Activated CD4-positive, alpha-beta memory T cell treated with anti-CD3 and anti-CD28 coated beads, Interleukin-2, amount 10 ng/mL, durations not matched to agents 7 days and 5 days (primary cell): Measurements from ENCODE around the gene PDE1A. TPM values are rescaled to one million over a fixed set of nuclear protein-coding genes. Genes with fewer than 3 reads are reported as not detected.

Experiments
- CTCF ChIA-PET: fragments of 350-600 bp; sonication (Branson Sonifier 250); formaldehyde crosslinking; loops from one replicate; lab custom pipeline; 2021; ENCODE audit warnings: antibody characterized with exemption, inconsistent platforms; lab: Charles Lee
- POLR2A ChIA-PET: fragments of 350-600 bp; sonication (Branson Sonifier 250); formaldehyde crosslinking; loops from one replicate; lab custom pipeline; 2021; ENCODE audit warnings: antibody characterized with exemption; lab: Charles Lee
- DNase-seq: peaks from one replicate; pipeline ENCODE4 v3.0.0-alpha.2; 2020
- H3K27ac Mint-ChIP-seq: one replicate; pipeline ENCODE4 v1.8.0; 2021; ENCODE audit warnings: mild to moderate bottlenecking, mixed read lengths
- H3K27me3 Mint-ChIP-seq: one replicate; pipeline ENCODE4 v1.8.0; 2021; ENCODE audit warnings: mixed read lengths
- H3K36me3 Mint-ChIP-seq: one replicate; pipeline ENCODE4 v1.8.0; 2021; ENCODE audit warnings: low read depth, mixed read lengths
- H3K4me1 Mint-ChIP-seq: one replicate; pipeline ENCODE4 v1.8.0; 2021; ENCODE audit warnings: mixed read lengths
- H3K4me3 Mint-ChIP-seq: one replicate; pipeline ENCODE4 v1.8.0; 2021; ENCODE audit warnings: mild to moderate bottlenecking, mixed read lengths
- H3K9me3 Mint-ChIP-seq: one replicate; pipeline ENCODE4 v1.8.0; 2021; ENCODE audit warnings: mixed read lengths
- total RNA-seq, 2 experiments: library from RNA; stranded (reverse); gene quantifications; one replicate each; pipeline ENCODE4 v1.2.3, GENCODE V29; 2021

The PDE1A gene
- total RNA-seq, 2 experiments from 2014 or later: not detected

- H3K4me1 Mint-ChIP-seq: no peaks in the 10 kb centered on the region
- POLR2A ChIA-PET: no interaction called here
- H3K9me3 Mint-ChIP-seq: peaks cover 2% of the 10 kb centered on the region
- CTCF ChIA-PET: no interaction called here
- no peak overlapping the region for H3K4me3 Mint-ChIP-seq
- no peak overlapping the region for H3K27ac Mint-ChIP-seq
- H3K27me3 Mint-ChIP-seq: no peaks in the 10 kb centered on the region
- DNase-seq: no peak
- H3K36me3 Mint-ChIP-seq: no peaks in the 10 kb centered on the region
Measured at GRCh38 chr2:182432051-182432450, 5.2 kb upstream of the PDE1A start.

GRCh38 chr2:182428476-182428875 is 1.6 kb upstream of the PDE1A start:
- Mint-ChIP-seq H3K9me3 (peaks cover 2% of the 10 kb centered on the region), H3K36me3 (no peaks in the 10 kb centered on the region), H3K4me3 (no peak overlapping the region), H3K27ac (no peak overlapping the region), H3K27me3 (no peaks in the 10 kb centered on the region), H3K4me1 (no peaks in the 10 kb centered on the region)
- ChIA-PET POLR2A (no interaction called here), CTCF (no interaction called here)
- no peak for DNase-seq

GRCh38 chr2:182426082-182426917 is 536 bp downstream of the PDE1A start:
- Mint-ChIP-seq H3K27me3 (no peaks in the 10 kb centered on the region), H3K9me3 (peaks cover 2% of the 10 kb centered on the region), H3K4me1 (no peaks in the 10 kb centered on the region), H3K36me3 (no peaks in the 10 kb centered on the region), H3K4me3 (no peak overlapping the region), H3K27ac (no peak overlapping the region)
- ChIA-PET CTCF (no interaction called here), POLR2A (no interaction called here)
- DNase-seq: no peak

- H3K4me3 Mint-ChIP-seq: no peak overlapping the region
- no peaks in the 10 kb centered on the region for H3K36me3 Mint-ChIP-seq
- DNase-seq: no peak
- CTCF ChIA-PET: no interaction called here
- H3K4me1 Mint-ChIP-seq: no peaks in the 10 kb centered on the region
- POLR2A ChIA-PET: interaction anchor here (0.6 kb wide), 1 partner anchor 50 kb away, joined by 3 read pairs; no protein-coding TSS in a partner anchor
- no peaks in the 10 kb centered on the region for H3K27me3 Mint-ChIP-seq
- H3K9me3 Mint-ChIP-seq: no peaks in the 10 kb centered on the region
- no peak overlapping the region for H3K27ac Mint-ChIP-seq
Measured at GRCh38 chr2:182422864-182423263, 4.0 kb downstream of the PDE1A start.

- ChIA-PET CTCF (no interaction called here), POLR2A (no interaction called here)
- no peaks in the 10 kb centered on the region for H3K4me1 Mint-ChIP-seq
Measured at GRCh38 chr2:182420669-182421068, 6.2 kb downstream of the PDE1A start.

GRCh38 chr2:182416861-182417260 is 10.0 kb downstream of the PDE1A start:
- Mint-ChIP-seq H3K9me3 (no peaks in the 10 kb centered on the region), H3K27me3 (no peaks in the 10 kb centered on the region), H3K4me1 (no peaks in the 10 kb centered on the region), H3K27ac (no peak overlapping the region), H3K36me3 (no peaks in the 10 kb centered on the region), H3K4me3 (no peak overlapping the region)
- DNase-seq: no peak
- CTCF ChIA-PET: no interaction called here
- POLR2A ChIA-PET: no interaction called here

More at GRCh38 chr2:182420669-182421068, 6.2 kb downstream of the PDE1A start:
- no peak overlapping the region for H3K27ac Mint-ChIP-seq
- H3K27me3 Mint-ChIP-seq: no peaks in the 10 kb centered on the region
- no peaks in the 10 kb centered on the region for H3K36me3 Mint-ChIP-seq
- no peak for DNase-seq
- H3K4me3 Mint-ChIP-seq: no peak overlapping the region
- no peaks in the 10 kb centered on the region for H3K9me3 Mint-ChIP-seq

- POLR2A ChIA-PET: no interaction called here
- H3K27me3 Mint-ChIP-seq: no peaks in the 10 kb centered on the region
Measured at GRCh38 chr2:182416191-182416590, 10.6 kb downstream of the PDE1A start.

GRCh38 chr2:182415771-182416170 is 11.1 kb downstream of the PDE1A start:
- H3K9me3 Mint-ChIP-seq: no peaks in the 10 kb centered on the region
- DNase-seq: no peak
- no peaks in the 10 kb centered on the region for H3K36me3 Mint-ChIP-seq
- no peaks in the 10 kb centered on the region for H3K27me3 Mint-ChIP-seq
- H3K27ac Mint-ChIP-seq: no peak overlapping the region
- no peaks in the 10 kb centered on the region for H3K4me1 Mint-ChIP-seq
- ChIA-PET POLR2A (no interaction called here), CTCF (no interaction called here)
- no peak overlapping the region for H3K4me3 Mint-ChIP-seq

More at GRCh38 chr2:182416191-182416590, 10.6 kb downstream of the PDE1A start:
- Mint-ChIP-seq H3K4me3 (no peak overlapping the region), H3K27ac (no peak overlapping the region), H3K4me1 (no peaks in the 10 kb centered on the region), H3K36me3 (no peaks in the 10 kb centered on the region), H3K9me3 (no peaks in the 10 kb centered on the region)
- CTCF ChIA-PET: no interaction called here
- DNase-seq: no peak

GRCh38 chr2:182412858-182413257 is 14.0 kb downstream of the PDE1A start:
- no peaks in the 10 kb centered on the region for H3K4me1 Mint-ChIP-seq
- no peak overlapping the region for H3K4me3 Mint-ChIP-seq
- H3K27me3 Mint-ChIP-seq: no peaks in the 10 kb centered on the region
- no peaks in the 10 kb centered on the region for H3K9me3 Mint-ChIP-seq
- CTCF ChIA-PET: no interaction called here
- POLR2A ChIA-PET: no interaction called here
- H3K36me3 Mint-ChIP-seq: no peaks in the 10 kb centered on the region
- no peak overlapping the region for H3K27ac Mint-ChIP-seq
- DNase-seq: no peak

- Mint-ChIP-seq H3K9me3 (no peaks in the 10 kb centered on the region), H3K27me3 (no peaks in the 10 kb centered on the region), H3K4me3 (no peak overlapping the region), H3K27ac (no peak overlapping the region), H3K4me1 (no peaks in the 10 kb centered on the region), H3K36me3 (no peaks in the 10 kb centered on the region)
- DNase-seq: no peak
- ChIA-PET CTCF (no interaction called here), POLR2A (no interaction called here)
Measured at GRCh38 chr2:182410120-182410519, 16.7 kb downstream of the PDE1A start.

- Mint-ChIP-seq H3K36me3 (no peaks in the 10 kb centered on the region), H3K27me3 (no peaks in the 10 kb centered on the region), H3K4me1 (no peaks in the 10 kb centered on the region), H3K4me3 (no peak overlapping the region), H3K9me3 (no peaks in the 10 kb centered on the region), H3K27ac (no peak overlapping the region)
- DNase-seq: no peak
- ChIA-PET POLR2A (no interaction called here), CTCF (no interaction called here)
Measured at GRCh38 chr2:182406221-182406620, 20.6 kb downstream of the PDE1A start.

- DNase-seq: no peak
- ChIA-PET CTCF (no interaction called here), POLR2A (no interaction called here)
- Mint-ChIP-seq H3K9me3 (no peaks in the 10 kb centered on the region), H3K27me3 (no peaks in the 10 kb centered on the region), H3K4me1 (no peaks in the 10 kb centered on the region), H3K4me3 (no peak overlapping the region), H3K36me3 (no peaks in the 10 kb centered on the region), H3K27ac (no peak overlapping the region)
Measured at GRCh38 chr2:182404975-182405561, 21.8 kb downstream of the PDE1A start.

GRCh38 chr2:182404092-182404491 is 22.7 kb downstream of the PDE1A start:
- H3K36me3 Mint-ChIP-seq: no peaks in the 10 kb centered on the region
- no peak for DNase-seq
- H3K9me3 Mint-ChIP-seq: no peaks in the 10 kb centered on the region
- no peaks in the 10 kb centered on the region for H3K4me1 Mint-ChIP-seq
- no peak overlapping the region for H3K27ac Mint-ChIP-seq
- CTCF ChIA-PET: no interaction called here
- no peak overlapping the region for H3K4me3 Mint-ChIP-seq
- H3K27me3 Mint-ChIP-seq: no peaks in the 10 kb centered on the region
- POLR2A ChIA-PET: no interaction called here
